Fibroblast of gingiva (primary cell): ENCODE measurements around the gene ETS2.
"Not testable (repeated sequence)": the region's sequence is repeated elsewhere in the genome, so short reads cannot be mapped to it uniquely, and the experiment has no call there.

Experiments used
- DNase-seq: peaks from one replicate; pipeline ENCODE4 v3.0.0-alpha.2; 2011; ENCODE audit warnings: low read depth

Gene ETS2

GRCh38 chr21:38818325-38818723 lies 12.6 kb downstream of the ETS2 start:
- DNase-seq, result no peak

GRCh38 chr21:38819051-38819718 lies 13.5 kb downstream of the ETS2 start:
- no peak for DNase-seq

GRCh38 chr21:38819719-38820159 lies 14.0 kb downstream of the ETS2 start:
- DNase-seq, result no peak

GRCh38 chr21:38820471-38821239 lies 14.9 kb downstream of the ETS2 start:
- DNase-seq, result peak; percentile 65

GRCh38 chr21:38821248-38821647 lies 15.5 kb downstream of the ETS2 start:
- DNase-seq, result no peak

- DNase-seq, result no peak
Observed at GRCh38 chr21:38821959-38822682, 16.4 kb downstream of the ETS2 start.

GRCh38 chr21:38822778-38823238 lies 17.1 kb downstream of the ETS2 start:
- no peak for DNase-seq

GRCh38 chr21:38823737-38824123 lies 18.0 kb downstream of the ETS2 start:
- no peak for DNase-seq

GRCh38 chr21:38824124-38824822 lies 18.5 kb downstream of the ETS2 start:
- peak; percentile 87 for DNase-seq

GRCh38 chr21:38825269-38825668 lies 19.5 kb downstream of the ETS2 start:
- no peak for DNase-seq

GRCh38 chr21:38825921-38826320 lies 20.2 kb downstream of the ETS2 start:
- DNase-seq, result peak; percentile 37

- not testable (repeated sequence) for DNase-seq
Observed at GRCh38 chr21:38828111-38828510, 22.4 kb downstream of the ETS2 start.

- DNase-seq, result no peak
Observed at GRCh38 chr21:38830671-38831525, 25.2 kb downstream of the ETS2 start.

GRCh38 chr21:38831526-38832467 lies 26.1 kb downstream of the ETS2 start:
- DNase-seq, result peak; percentile 99

GRCh38 chr21:38832664-38833063 lies 26.9 kb downstream of the ETS2 start:
- DNase-seq, result no peak

GRCh38 chr21:38833117-38833516 lies 27.4 kb downstream of the ETS2 start:
- DNase-seq, result no peak

- DNase-seq, result no peak
Observed at GRCh38 chr21:38834725-38835124, 29.0 kb downstream of the ETS2 start.

- DNase-seq, result no peak
Observed at GRCh38 chr21:38837806-38838461, 32.2 kb downstream of the ETS2 start.

GRCh38 chr21:38838598-38839327 lies 33.0 kb downstream of the ETS2 start:
- no peak for DNase-seq
